WI38 (cell line): Measurements from ENCODE around the gene ADAMTSL1.

ENCODE experiments used
- H3K4me3 ChIP-seq: 2 replicates; pipeline ENCODE4 v1.5.1; 2011; ENCODE audit warnings: low read depth, mild to moderate bottlenecking, control low read depth, low read length
- CTCF ChIP-seq: IDR thresholded peaks from 2 replicates; pipeline ENCODE4 v1.5.1; 2012; ENCODE audit warnings: low read depth, mild to moderate bottlenecking, control low read depth, low read length

ADAMTSL1 gene

DNA sequence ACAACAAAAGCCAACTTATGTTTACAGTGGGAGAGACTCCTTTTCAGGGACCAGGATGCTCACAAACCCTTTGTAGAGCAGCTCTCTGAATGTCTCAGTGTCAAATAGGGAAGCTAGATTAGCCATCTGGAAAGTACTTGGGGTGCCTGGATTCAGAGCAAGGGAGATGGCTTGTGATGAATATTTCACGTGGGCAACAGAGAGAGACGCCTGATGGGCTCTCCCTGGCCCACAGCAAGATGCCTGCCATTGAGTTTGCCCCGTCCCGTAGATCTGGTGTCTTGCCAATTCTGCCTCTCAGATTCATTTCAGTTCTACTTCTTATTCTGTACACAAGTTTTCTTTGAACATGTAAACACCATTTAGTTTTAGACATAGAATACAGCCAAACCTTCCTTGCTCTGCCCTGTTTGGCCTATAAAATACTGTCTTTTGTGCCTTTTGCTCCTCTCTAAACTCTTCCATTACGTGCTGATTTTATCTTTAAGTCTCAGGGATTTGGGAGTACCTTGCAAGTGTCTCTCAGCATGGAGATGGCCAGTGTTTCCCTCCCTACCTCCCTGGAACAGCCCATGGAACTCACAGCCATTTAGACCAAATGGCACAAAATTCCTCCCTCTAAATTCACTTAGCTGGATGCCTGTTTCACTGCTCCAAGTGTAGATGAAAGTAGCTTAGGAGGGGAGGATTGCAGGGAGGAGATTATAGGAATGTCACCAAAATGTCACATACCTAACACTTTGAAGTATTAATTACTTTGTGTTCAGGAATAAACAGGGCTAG lies 324.7 kb downstream of the ADAMTSL1 start:
- no peak overlapping the region for H3K4me3 ChIP-seq
- no peak for TF ChIP-seq CTCF

- no peak for TF ChIP-seq CTCF
- no peak overlapping the region for H3K4me3 ChIP-seq
Measured at GRCh38 chr9:18799428-18799827, 325.5 kb downstream of the ADAMTSL1 start.

GRCh38 chr9:18800579-18800978 lies 326.6 kb downstream of the ADAMTSL1 start:
- no peak for TF ChIP-seq CTCF
- H3K4me3 ChIP-seq: no peak overlapping the region

DNA sequence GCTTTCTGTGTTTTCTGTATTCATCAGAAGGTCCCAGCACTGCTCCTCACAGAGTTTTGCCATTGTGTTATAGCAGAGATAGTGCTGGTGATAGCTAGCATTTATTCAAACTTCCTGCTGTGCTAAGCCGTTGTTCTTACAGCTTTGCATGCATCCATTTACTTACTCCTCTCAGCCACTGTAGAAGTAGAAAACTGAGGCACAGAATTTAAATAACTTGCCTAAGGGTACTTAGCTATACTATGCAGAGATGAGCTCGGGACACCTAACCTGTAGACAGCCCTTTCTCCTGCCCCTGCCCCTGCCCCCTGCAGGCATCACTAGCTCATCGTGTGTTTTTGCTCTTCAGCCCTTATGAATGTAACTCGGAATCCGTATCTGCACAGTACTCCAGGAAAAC lies 331.4 kb downstream of the ADAMTSL1 start:
- no peak overlapping the region for H3K4me3 ChIP-seq
- no peak for TF ChIP-seq CTCF

- no peak for TF ChIP-seq CTCF
- H3K4me3 ChIP-seq: no peak overlapping the region
Measured at GRCh38 chr9:18806232-18807080, 332.5 kb downstream of the ADAMTSL1 start.

DNA sequence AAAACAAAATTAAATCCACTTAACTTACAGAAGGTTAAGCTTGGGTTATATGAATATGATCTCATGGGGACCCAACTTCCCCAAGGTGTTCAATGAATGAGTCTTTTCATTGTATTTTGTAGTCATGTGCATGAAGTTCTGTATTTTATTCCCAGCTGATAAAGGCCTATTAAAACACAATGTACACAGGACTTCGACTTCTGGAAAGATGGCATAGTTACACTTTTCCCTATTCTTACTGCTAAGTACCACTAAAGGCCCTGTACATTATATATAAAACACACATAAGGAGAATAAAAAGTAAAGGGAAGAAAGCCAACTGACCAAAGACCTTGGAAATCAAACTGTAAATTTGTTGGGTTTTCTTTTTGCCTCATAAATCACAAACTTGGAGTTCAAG lies 336.6 kb downstream of the ADAMTSL1 start:
- H3K4me3 ChIP-seq: no peak overlapping the region

More for the DNA sequence above, 336.6 kb downstream of the ADAMTSL1 start:
- no peak for TF ChIP-seq CTCF
